ENCODE measurements around the gene GPI. TPM values are rescaled to one million over a fixed set of nuclear protein-coding genes. Genes with fewer than 3 reads are reported as not detected.
A peak's percentile ranks its signal among the peaks of the same experiment; 100 is the strongest.
"Not testable (repeated sequence)": the region's sequence is repeated elsewhere in the genome, so short reads cannot be mapped to it uniquely, and the experiment has no call there.

Gene GPI
- polyA plus RNA-seq, 1 donor: 159 TPM

DNA sequence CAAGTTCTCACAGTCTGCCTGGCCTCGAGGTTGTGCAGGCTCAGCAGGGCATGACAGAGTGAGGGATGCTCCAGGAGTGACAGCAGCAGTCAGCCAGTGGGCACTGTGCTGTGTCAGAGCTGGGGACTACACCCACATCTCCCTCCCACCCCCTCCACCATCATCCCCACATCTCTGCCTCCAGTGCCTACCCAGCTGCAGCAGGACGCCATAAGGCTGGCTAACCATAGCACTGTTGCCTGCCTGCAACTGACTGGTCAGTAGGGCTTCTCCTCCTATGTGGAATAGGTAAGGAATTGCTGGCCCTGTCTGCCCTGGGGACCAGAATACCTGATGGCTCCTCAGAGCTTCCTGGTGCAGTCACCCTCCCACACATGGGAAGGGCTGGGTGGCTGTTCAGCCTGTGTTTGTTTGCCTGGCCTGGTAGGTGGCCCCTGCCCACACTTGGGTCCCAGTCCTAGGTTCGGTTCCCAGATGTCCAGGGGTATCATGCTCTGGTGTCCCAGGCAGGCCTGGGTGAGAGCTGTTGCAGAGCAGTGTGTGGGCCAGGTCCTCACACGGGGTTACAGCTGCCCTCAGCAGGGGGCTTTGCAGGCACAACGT lies 15.7 kb downstream of the GPI start:
- DNase-seq: no peak
- H3K4me1 ChIP-seq (ENCODE audit: control insufficient read depth, insufficient read depth, low read length): no peaks in the 10 kb centered on the region
- H3K4me3 ChIP-seq (ENCODE audit: low read length): no peak overlapping the region
- peaks cover 80% of the 10 kb centered on the region for H3K36me3 ChIP-seq (ENCODE audit: control insufficient read depth, insufficient read depth, low read length)
- WGBS (ENCODE audit: insufficient coverage, low lambda C conversion rate): no CpG with 5 or more reads among the region's 5 CpGs
- no peaks in the 10 kb centered on the region for H3K27me3 ChIP-seq (ENCODE audit: control insufficient read depth, insufficient read depth, low read length)
- no peak overlapping the region for H3K27ac ChIP-seq (ENCODE audit: low read length)
- H3K9me3 ChIP-seq (ENCODE audit: control insufficient read depth, low read depth, low read length): no peaks in the 10 kb centered on the region

- no CpG with 5 or more reads among the region's 14 CpGs for WGBS (ENCODE audit: insufficient coverage, low lambda C conversion rate)
- peaks cover 83% of the 10 kb centered on the region for H3K36me3 ChIP-seq (ENCODE audit: control insufficient read depth, insufficient read depth, low read length)
- DNase-seq: no peak
- no peak overlapping the region for H3K4me3 ChIP-seq (ENCODE audit: low read length)
- H3K27me3 ChIP-seq (ENCODE audit: control insufficient read depth, insufficient read depth, low read length): no peaks in the 10 kb centered on the region
- H3K4me1 ChIP-seq (ENCODE audit: control insufficient read depth, insufficient read depth, low read length): no peaks in the 10 kb centered on the region
- no peaks in the 10 kb centered on the region for H3K9me3 ChIP-seq (ENCODE audit: control insufficient read depth, low read depth, low read length)
- H3K27ac ChIP-seq (ENCODE audit: low read length): no peak overlapping the region
These were observed 16.6 kb downstream of the GPI start for GRCh38 chr19:34381399-34382251.

GRCh38 chr19:34382471-34382870 lies 17.5 kb downstream of the GPI start:
- Histone ChIP-seq H3K36me3 (ENCODE audit: control insufficient read depth, insufficient read depth, low read length) (peaks cover 89% of the 10 kb centered on the region), H3K4me1 (ENCODE audit: control insufficient read depth, insufficient read depth, low read length) (no peaks in the 10 kb centered on the region), H3K9me3 (ENCODE audit: control insufficient read depth, low read depth, low read length) (no peaks in the 10 kb centered on the region), H3K27me3 (ENCODE audit: control insufficient read depth, insufficient read depth, low read length) (no peaks in the 10 kb centered on the region), H3K27ac (ENCODE audit: low read length) (no peak overlapping the region), H3K4me3 (ENCODE audit: low read length) (no peak overlapping the region)
- WGBS (ENCODE audit: insufficient coverage, low lambda C conversion rate): no CpG with 5 or more reads among the region's 4 CpGs
- DNase-seq: no peak

GRCh38 chr19:34383599-34383998 lies 18.6 kb downstream of the GPI start:
- peaks cover 88% of the 10 kb centered on the region for H3K36me3 ChIP-seq (ENCODE audit: control insufficient read depth, insufficient read depth, low read length)
- no peaks in the 10 kb centered on the region for H3K4me1 ChIP-seq (ENCODE audit: control insufficient read depth, insufficient read depth, low read length)
- H3K4me3 ChIP-seq (ENCODE audit: low read length): no peak overlapping the region
- no CpG with 5 or more reads among the region's 5 CpGs for WGBS (ENCODE audit: insufficient coverage, low lambda C conversion rate)
- no peak for DNase-seq
- H3K27me3 ChIP-seq (ENCODE audit: control insufficient read depth, insufficient read depth, low read length): no peaks in the 10 kb centered on the region
- no peak overlapping the region for H3K27ac ChIP-seq (ENCODE audit: low read length)
- no peaks in the 10 kb centered on the region for H3K9me3 ChIP-seq (ENCODE audit: control insufficient read depth, low read depth, low read length)

DNA sequence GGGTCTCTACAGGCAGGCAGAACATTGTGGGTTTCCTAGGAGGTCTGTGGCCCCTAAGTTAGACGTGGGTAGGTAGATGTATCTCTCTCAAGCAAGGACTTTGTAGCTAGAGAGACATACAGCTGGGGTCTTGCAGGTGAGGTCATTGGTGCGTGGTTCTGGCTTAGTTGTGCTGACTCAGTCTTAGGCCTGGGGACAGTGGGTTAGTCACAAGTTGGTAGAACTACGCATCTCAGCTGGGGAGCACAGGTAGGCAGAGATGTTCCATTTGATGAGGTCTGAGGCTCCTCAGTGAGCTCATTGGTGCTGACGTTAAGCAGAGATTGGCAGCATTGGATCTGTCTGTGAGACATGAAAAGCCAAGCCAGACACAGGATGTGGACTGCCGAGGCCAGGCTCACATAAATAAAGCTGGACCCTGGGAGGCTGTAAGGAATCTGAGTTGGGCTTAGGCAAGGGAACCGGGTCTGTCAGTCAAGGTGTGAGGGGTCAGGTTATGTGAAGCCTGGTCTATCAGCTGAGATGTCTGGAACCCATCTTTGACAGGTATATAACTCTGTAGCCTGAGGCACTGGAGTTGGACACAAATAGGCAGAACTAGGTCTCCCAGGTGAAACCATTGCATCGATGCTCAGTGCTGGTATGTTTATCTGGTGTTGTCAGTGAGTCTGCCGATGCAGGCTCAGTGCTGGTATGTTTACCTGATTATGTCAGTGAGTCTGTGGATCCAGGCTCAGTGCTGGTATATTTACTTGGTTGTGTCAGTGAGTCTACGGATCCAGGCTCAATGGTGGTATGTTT lies 21.8 kb downstream of the GPI start:
- Histone ChIP-seq H3K27me3 (ENCODE audit: control insufficient read depth, insufficient read depth, low read length) (no peaks in the 10 kb centered on the region), H3K27ac (ENCODE audit: low read length) (no peak overlapping the region), H3K4me3 (ENCODE audit: low read length) (no peak overlapping the region), H3K9me3 (ENCODE audit: control insufficient read depth, low read depth, low read length) (peaks cover 2% of the 10 kb centered on the region), H3K36me3 (ENCODE audit: control insufficient read depth, insufficient read depth, low read length) (peaks cover 90% of the 10 kb centered on the region), H3K4me1 (ENCODE audit: control insufficient read depth, insufficient read depth, low read length) (no peaks in the 10 kb centered on the region)
- no CpG with 5 or more reads among the region's 9 CpGs for WGBS (ENCODE audit: insufficient coverage, low lambda C conversion rate)
- no peak for DNase-seq

GRCh38 chr19:34387446-34387810 lies 22.4 kb downstream of the GPI start:
- no CpG with 5 or more reads among the region's 1 CpG for WGBS (ENCODE audit: insufficient coverage, low lambda C conversion rate)
- Histone ChIP-seq H3K4me3 (ENCODE audit: low read length) (no peak overlapping the region), H3K27me3 (ENCODE audit: control insufficient read depth, insufficient read depth, low read length) (no peaks in the 10 kb centered on the region), H3K4me1 (ENCODE audit: control insufficient read depth, insufficient read depth, low read length) (no peaks in the 10 kb centered on the region), H3K27ac (ENCODE audit: low read length) (no peak overlapping the region), H3K36me3 (ENCODE audit: control insufficient read depth, insufficient read depth, low read length) (peaks cover 89% of the 10 kb centered on the region), H3K9me3 (ENCODE audit: control insufficient read depth, low read depth, low read length) (peaks cover 4% of the 10 kb centered on the region)
- no peak for DNase-seq

DNA sequence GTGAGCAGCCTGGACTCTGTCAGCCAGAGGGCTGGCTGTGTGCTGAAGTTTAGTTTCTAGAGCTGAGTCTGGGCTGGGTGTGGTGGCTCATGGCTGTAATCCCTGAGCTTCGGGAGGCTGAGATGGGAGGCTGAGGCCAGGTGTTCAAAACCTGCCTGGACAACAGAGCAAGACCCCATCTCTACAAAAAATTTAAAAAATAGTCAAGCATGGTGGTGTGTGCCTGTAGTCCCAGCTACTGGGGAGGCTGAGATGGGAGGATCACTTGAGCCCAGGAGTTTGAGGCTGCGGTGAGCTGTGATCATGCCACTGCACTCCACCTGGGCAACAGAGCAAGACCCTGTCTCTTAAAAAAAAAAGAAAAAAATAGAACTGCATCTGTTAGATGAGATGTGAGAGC lies 23.7 kb downstream of the GPI start:
- H3K4me3 ChIP-seq (ENCODE audit: low read length); H3K4me1 ChIP-seq (ENCODE audit: control insufficient read depth, insufficient read depth, low read length); H3K27ac ChIP-seq (ENCODE audit: low read length); DNase-seq; H3K9me3 ChIP-seq (ENCODE audit: control insufficient read depth, low read depth, low read length); H3K27me3 ChIP-seq (ENCODE audit: control insufficient read depth, insufficient read depth, low read length): not testable (repeated sequence)
- H3K36me3 ChIP-seq (ENCODE audit: control insufficient read depth, insufficient read depth, low read length): peaks cover 86% of the 10 kb centered on the region
- WGBS (ENCODE audit: insufficient coverage, low lambda C conversion rate): no CpG with 5 or more reads among the region's 2 CpGs

DNA sequence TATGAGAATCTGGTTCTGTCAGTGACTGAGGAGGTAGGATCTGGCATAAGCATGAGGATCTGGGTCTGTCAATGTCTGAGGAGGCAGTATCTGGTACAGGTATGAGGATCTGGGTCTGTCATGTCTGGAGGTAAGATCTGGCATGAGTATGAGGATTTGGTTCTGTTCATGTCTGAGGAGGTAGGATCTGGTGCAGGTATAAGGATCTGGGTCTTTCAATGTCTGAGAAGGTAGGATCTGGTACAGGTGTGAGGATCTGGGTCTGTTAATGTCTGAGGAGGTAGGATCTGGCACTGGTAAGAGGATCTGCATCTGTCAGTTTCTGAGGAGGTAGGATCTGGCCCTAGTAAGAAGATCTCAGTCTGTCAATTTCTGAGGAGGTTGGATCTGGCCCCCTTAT lies 26.8 kb downstream of the GPI start:
- H3K36me3 ChIP-seq (ENCODE audit: control insufficient read depth, insufficient read depth, low read length): peaks cover 88% of the 10 kb centered on the region
- H3K27me3 ChIP-seq (ENCODE audit: control insufficient read depth, insufficient read depth, low read length): no peaks in the 10 kb centered on the region

GRCh38 chr19:34393031-34393430 lies 28.0 kb downstream of the GPI start:
- DNase-seq: no peak
- peaks cover 86% of the 10 kb centered on the region for H3K36me3 ChIP-seq (ENCODE audit: control insufficient read depth, insufficient read depth, low read length)
- H3K27ac ChIP-seq (ENCODE audit: low read length): no peak overlapping the region
- no peaks in the 10 kb centered on the region for H3K27me3 ChIP-seq (ENCODE audit: control insufficient read depth, insufficient read depth, low read length)
- H3K9me3 ChIP-seq (ENCODE audit: control insufficient read depth, low read depth, low read length): peaks cover 4% of the 10 kb centered on the region
- H3K4me3 ChIP-seq (ENCODE audit: low read length): no peak overlapping the region
- WGBS (ENCODE audit: insufficient coverage, low lambda C conversion rate): no CpG with 5 or more reads among the region's 11 CpGs
- no peaks in the 10 kb centered on the region for H3K4me1 ChIP-seq (ENCODE audit: control insufficient read depth, insufficient read depth, low read length)

More for the DNA sequence above, 26.8 kb downstream of the GPI start:
- no peak overlapping the region for H3K4me3 ChIP-seq (ENCODE audit: low read length)
- H3K4me1 ChIP-seq (ENCODE audit: control insufficient read depth, insufficient read depth, low read length): no peaks in the 10 kb centered on the region
- DNase-seq: peak in 1 of 2 donors; percentile 30
- peaks cover 4% of the 10 kb centered on the region for H3K9me3 ChIP-seq (ENCODE audit: control insufficient read depth, low read depth, low read length)
- H3K27ac ChIP-seq (ENCODE audit: low read length): no peak overlapping the region

GRCh38 chr19:34393629-34394028 lies 28.6 kb downstream of the GPI start:
- no CpG with 5 or more reads among the region's 14 CpGs for WGBS (ENCODE audit: insufficient coverage, low lambda C conversion rate)
- Histone ChIP-seq H3K27me3 (ENCODE audit: control insufficient read depth, insufficient read depth, low read length) (no peaks in the 10 kb centered on the region), H3K9me3 (ENCODE audit: control insufficient read depth, low read depth, low read length) (peaks cover 4% of the 10 kb centered on the region), H3K4me3 (ENCODE audit: low read length) (no peak overlapping the region), H3K4me1 (ENCODE audit: control insufficient read depth, insufficient read depth, low read length) (no peaks in the 10 kb centered on the region), H3K27ac (ENCODE audit: low read length) (no peak overlapping the region), H3K36me3 (ENCODE audit: control insufficient read depth, insufficient read depth, low read length) (peaks cover 86% of the 10 kb centered on the region)
- DNase-seq: no peak
